ENCODE measurements around the gene RECQL5.

GRCh38 chr17:75662511-75662910, 4.4 kb downstream of the RECQL5 start:
- no peak for TF ChIP-seq CTCF (IDR thresholded peaks at IDR 0.05)
- no peak for TF ChIP-seq SIN3A (IDR thresholded peaks at IDR 0.05; ENCODE audit: borderline replicate concordance, insufficient read depth, low read depth, low read length)
- TF ChIP-seq POLR2AphosphoS5 (IDR thresholded peaks at IDR 0.05; ENCODE audit: low read depth, low read length): no peak
- no peak for TF ChIP-seq TCF7L2 (IDR thresholded peaks at IDR 0.05; ENCODE audit: low read depth, low read length)
- no peak for TF ChIP-seq REST (IDR thresholded peaks at IDR 0.05; ENCODE audit: insufficient read depth in 1 of 2, low read depth in 2 of 2, low read length in 1 of 2)
